ENCODE measurements around the gene DRD5.
A peak's percentile ranks its signal among the peaks of the same experiment; 100 is the strongest.
"Not testable (repeated sequence)": the region's sequence is repeated elsewhere in the genome, so short reads cannot be mapped to it uniquely, and the experiment has no call there.

Gene DRD5

DNA sequence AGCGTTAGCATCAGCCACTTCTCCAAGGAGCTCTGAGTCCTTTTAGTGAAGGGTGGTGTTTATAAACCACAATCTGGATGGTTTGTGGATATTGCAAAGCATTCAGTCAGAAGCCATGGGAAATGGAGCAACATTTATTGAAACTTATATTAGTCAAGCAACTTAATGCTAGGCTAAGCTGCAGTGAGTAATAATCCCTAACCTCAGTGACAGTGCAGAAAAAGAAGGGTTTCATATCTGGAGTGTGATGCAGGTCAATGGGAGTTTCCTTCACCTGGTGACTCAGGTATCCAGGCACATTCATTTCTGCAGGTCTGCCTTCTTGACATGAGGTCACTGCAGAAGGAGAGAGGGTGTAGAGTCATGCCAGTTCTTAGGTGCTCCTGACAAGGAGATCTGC lies 10.4 kb upstream of the DRD5 start:
- Histone ChIP-seq H3K4me1 (ENCODE audit: control insufficient read depth, insufficient read depth, low read length) (no peaks in the 10 kb centered on the region), H3K9me3 (ENCODE audit: control insufficient read depth, insufficient read depth, low read length) (no peaks in the 10 kb centered on the region), H3K27ac (ENCODE audit: low read depth, low read length) (no peak overlapping the region), H3K36me3 (ENCODE audit: control insufficient read depth, insufficient read depth, low read length) (no peaks in the 10 kb centered on the region), H3K27me3 (ENCODE audit: control insufficient read depth, insufficient read depth, low read length) (no peaks in the 10 kb centered on the region), H3K4me3 (ENCODE audit: low read depth, low read length) (no peak overlapping the region), H3K9ac (ENCODE audit: low read depth, low read length) (no peak overlapping the region)

DNA sequence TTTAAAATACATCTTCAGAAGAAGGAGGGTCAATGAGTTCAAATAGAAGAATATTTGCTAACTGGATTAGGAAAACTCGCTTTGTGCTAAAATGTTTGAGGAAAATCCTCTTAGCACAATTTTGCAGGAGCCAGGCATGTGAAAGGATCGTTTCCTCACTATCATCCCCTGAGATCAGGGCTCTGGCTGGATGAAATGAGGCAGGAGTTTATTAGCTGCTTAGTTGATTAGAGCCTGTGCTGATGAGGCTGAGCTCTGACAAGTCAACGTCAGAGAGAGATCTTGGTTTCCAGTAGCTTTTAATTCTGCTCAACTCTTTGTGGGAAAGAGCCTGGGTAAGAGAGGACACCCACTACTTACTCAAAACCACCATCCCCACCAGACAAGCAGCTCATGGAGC lies 8.0 kb upstream of the DRD5 start:
- H3K4me3 ChIP-seq (ENCODE audit: low read depth, low read length) = no peak overlapping the region
- no peak overlapping the region for H3K27ac ChIP-seq (ENCODE audit: low read depth, low read length)
- no peak overlapping the region for H3K9ac ChIP-seq (ENCODE audit: low read depth, low read length)
- no peaks in the 10 kb centered on the region for H3K27me3 ChIP-seq (ENCODE audit: control insufficient read depth, insufficient read depth, low read length)
- H3K9me3 ChIP-seq (ENCODE audit: control insufficient read depth, insufficient read depth, low read length) = no peaks in the 10 kb centered on the region
- no peaks in the 10 kb centered on the region for H3K36me3 ChIP-seq (ENCODE audit: control insufficient read depth, insufficient read depth, low read length)
- no peaks in the 10 kb centered on the region for H3K4me1 ChIP-seq (ENCODE audit: control insufficient read depth, insufficient read depth, low read length)

- H3K4me1 ChIP-seq (ENCODE audit: control insufficient read depth, insufficient read depth, low read length) = no peaks in the 10 kb centered on the region
- H3K36me3 ChIP-seq (ENCODE audit: control insufficient read depth, insufficient read depth, low read length) = no peaks in the 10 kb centered on the region
- H3K9me3 ChIP-seq (ENCODE audit: control insufficient read depth, insufficient read depth, low read length) = no peaks in the 10 kb centered on the region
- no peak overlapping the region for H3K9ac ChIP-seq (ENCODE audit: low read depth, low read length)
- peak overlapping the region; percentile 61 for H3K4me3 ChIP-seq (ENCODE audit: low read depth, low read length)
- H3K27ac ChIP-seq (ENCODE audit: low read depth, low read length) = no peak overlapping the region
- H3K27me3 ChIP-seq (ENCODE audit: control insufficient read depth, insufficient read depth, low read length) = peaks cover 43% of the 10 kb centered on the region
Observed at GRCh38 chr4:9782136-9782436, 652 bp downstream of the DRD5 start.

DNA sequence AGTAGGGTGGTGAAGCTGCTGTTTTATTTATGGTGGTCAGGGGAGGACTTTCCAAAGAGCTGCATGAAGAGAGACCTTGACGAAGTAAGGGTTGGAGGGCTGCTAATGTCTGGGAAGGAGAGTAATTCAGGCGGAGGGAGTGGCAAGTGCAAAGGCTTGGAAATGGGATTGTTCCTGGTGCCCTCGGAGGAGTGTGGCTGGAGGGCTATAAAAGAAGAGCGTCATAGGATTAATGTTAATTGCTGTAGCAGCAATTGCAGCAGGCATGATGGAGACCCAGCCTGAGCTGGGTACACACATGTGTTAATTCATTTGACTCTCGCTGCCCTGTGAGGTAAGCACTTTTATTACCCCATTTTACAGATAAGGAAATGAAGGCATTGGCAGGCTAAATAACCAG lies 4.5 kb downstream of the DRD5 start:
- peaks cover 32% of the 10 kb centered on the region for H3K27me3 ChIP-seq (ENCODE audit: control insufficient read depth, insufficient read depth, low read length)
- H3K4me3 ChIP-seq (ENCODE audit: low read depth, low read length); H3K36me3 ChIP-seq (ENCODE audit: control insufficient read depth, insufficient read depth, low read length); H3K9me3 ChIP-seq (ENCODE audit: control insufficient read depth, insufficient read depth, low read length); H3K27ac ChIP-seq (ENCODE audit: low read depth, low read length); H3K4me1 ChIP-seq (ENCODE audit: control insufficient read depth, insufficient read depth, low read length); H3K9ac ChIP-seq (ENCODE audit: low read depth, low read length): not testable (repeated sequence)

DNA sequence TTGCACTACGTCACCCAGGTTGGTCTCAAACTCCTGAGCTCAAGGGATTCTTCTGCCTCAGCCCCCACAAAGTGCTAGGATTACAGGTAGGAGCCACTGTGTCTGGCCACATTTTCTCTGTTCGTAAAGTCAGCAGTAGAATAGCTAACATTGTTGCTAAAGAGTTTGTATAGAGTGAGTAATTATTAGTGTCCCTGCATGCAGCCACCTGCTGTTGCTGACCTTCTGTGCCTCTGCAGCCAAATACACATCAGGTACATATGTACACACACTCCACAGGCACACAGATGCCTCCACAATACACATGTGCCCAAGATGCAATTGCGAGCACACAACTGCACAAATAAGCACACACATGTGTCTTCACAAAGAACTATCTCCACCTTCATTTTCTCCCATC lies 10.9 kb downstream of the DRD5 start:
- Histone ChIP-seq H3K27ac (ENCODE audit: low read depth, low read length) (no peak overlapping the region), H3K27me3 (ENCODE audit: control insufficient read depth, insufficient read depth, low read length) (peaks cover 2% of the 10 kb centered on the region; the same call in 1 of the 2 replicates), H3K4me1 (ENCODE audit: control insufficient read depth, insufficient read depth, low read length) (no peaks in the 10 kb centered on the region), H3K4me3 (ENCODE audit: low read depth, low read length) (no peak overlapping the region), H3K9ac (ENCODE audit: low read depth, low read length) (no peak overlapping the region), H3K36me3 (ENCODE audit: control insufficient read depth, insufficient read depth, low read length) (no peaks in the 10 kb centered on the region), H3K9me3 (ENCODE audit: control insufficient read depth, insufficient read depth, low read length) (no peaks in the 10 kb centered on the region)

GRCh38 chr4:9796641-9797040 lies 15.2 kb downstream of the DRD5 start:
- H3K27ac ChIP-seq (ENCODE audit: low read depth, low read length); H3K4me3 ChIP-seq (ENCODE audit: low read depth, low read length); H3K4me1 ChIP-seq (ENCODE audit: control insufficient read depth, insufficient read depth, low read length); H3K9me3 ChIP-seq (ENCODE audit: control insufficient read depth, insufficient read depth, low read length); H3K9ac ChIP-seq (ENCODE audit: low read depth, low read length); H3K27me3 ChIP-seq (ENCODE audit: control insufficient read depth, insufficient read depth, low read length); H3K36me3 ChIP-seq (ENCODE audit: control insufficient read depth, insufficient read depth, low read length): not testable (repeated sequence)

DNA sequence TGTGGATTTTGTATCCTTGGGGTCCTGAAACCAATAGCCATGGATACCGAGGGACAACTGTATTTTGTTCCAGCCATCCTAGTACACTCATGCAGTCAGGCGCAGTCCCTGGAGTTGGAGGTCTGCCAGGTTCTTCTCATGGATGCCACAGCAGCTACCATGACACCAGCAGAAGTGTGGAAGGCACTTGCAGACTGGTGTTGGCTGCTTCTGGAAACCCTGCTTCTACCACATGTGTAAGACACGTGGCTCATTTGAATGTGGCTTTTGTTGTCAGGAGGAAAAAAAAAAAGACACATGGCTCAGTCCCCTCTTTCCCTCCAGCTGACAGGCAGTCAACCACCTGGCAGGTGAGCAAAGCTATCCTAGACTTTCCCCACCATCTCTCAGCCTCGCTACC lies 19.4 kb downstream of the DRD5 start:
- H3K9ac ChIP-seq (ENCODE audit: low read depth, low read length) = no peak overlapping the region
- H3K4me3 ChIP-seq (ENCODE audit: low read depth, low read length) = no peak overlapping the region
- no peak overlapping the region for H3K27ac ChIP-seq (ENCODE audit: low read depth, low read length)
- H3K27me3 ChIP-seq (ENCODE audit: control insufficient read depth, insufficient read depth, low read length) = no peaks in the 10 kb centered on the region
- no peaks in the 10 kb centered on the region for H3K4me1 ChIP-seq (ENCODE audit: control insufficient read depth, insufficient read depth, low read length)
- H3K36me3 ChIP-seq (ENCODE audit: control insufficient read depth, insufficient read depth, low read length) = no peaks in the 10 kb centered on the region
- H3K9me3 ChIP-seq (ENCODE audit: control insufficient read depth, insufficient read depth, low read length) = no peaks in the 10 kb centered on the region

- no peaks in the 10 kb centered on the region for H3K9me3 ChIP-seq (ENCODE audit: control insufficient read depth, insufficient read depth, low read length)
- no peak overlapping the region for H3K27ac ChIP-seq (ENCODE audit: low read depth, low read length)
- H3K4me1 ChIP-seq (ENCODE audit: control insufficient read depth, insufficient read depth, low read length) = no peaks in the 10 kb centered on the region
- H3K9ac ChIP-seq (ENCODE audit: low read depth, low read length) = no peak overlapping the region
- no peaks in the 10 kb centered on the region for H3K36me3 ChIP-seq (ENCODE audit: control insufficient read depth, insufficient read depth, low read length)
- H3K27me3 ChIP-seq (ENCODE audit: control insufficient read depth, insufficient read depth, low read length) = no peaks in the 10 kb centered on the region
- no peak overlapping the region for H3K4me3 ChIP-seq (ENCODE audit: low read depth, low read length)
Observed at GRCh38 chr4:9804918-9805317, 23.5 kb downstream of the DRD5 start.

GRCh38 chr4:9808077-9808476 lies 26.6 kb downstream of the DRD5 start:
- Histone ChIP-seq H3K36me3 (ENCODE audit: control insufficient read depth, insufficient read depth, low read length) (no peaks in the 10 kb centered on the region), H3K4me1 (ENCODE audit: control insufficient read depth, insufficient read depth, low read length) (no peaks in the 10 kb centered on the region), H3K9me3 (ENCODE audit: control insufficient read depth, insufficient read depth, low read length) (no peaks in the 10 kb centered on the region), H3K27ac (ENCODE audit: low read depth, low read length) (no peak overlapping the region), H3K27me3 (ENCODE audit: control insufficient read depth, insufficient read depth, low read length) (no peaks in the 10 kb centered on the region), H3K9ac (ENCODE audit: low read depth, low read length) (no peak overlapping the region), H3K4me3 (ENCODE audit: low read depth, low read length) (no peak overlapping the region)

GRCh38 chr4:9811806-9812205 lies 30.4 kb downstream of the DRD5 start:
- H3K9ac ChIP-seq (ENCODE audit: low read depth, low read length) = no peak overlapping the region
- H3K9me3 ChIP-seq (ENCODE audit: control insufficient read depth, insufficient read depth, low read length) = no peaks in the 10 kb centered on the region
- H3K27me3 ChIP-seq (ENCODE audit: control insufficient read depth, insufficient read depth, low read length) = no peaks in the 10 kb centered on the region
- no peak overlapping the region for H3K27ac ChIP-seq (ENCODE audit: low read depth, low read length)
- H3K4me3 ChIP-seq (ENCODE audit: low read depth, low read length) = no peak overlapping the region
- H3K4me1 ChIP-seq (ENCODE audit: control insufficient read depth, insufficient read depth, low read length) = no peaks in the 10 kb centered on the region
- no peaks in the 10 kb centered on the region for H3K36me3 ChIP-seq (ENCODE audit: control insufficient read depth, insufficient read depth, low read length)

GRCh38 chr4:9812501-9813340 lies 31.3 kb downstream of the DRD5 start:
- Histone ChIP-seq H3K9ac (ENCODE audit: low read depth, low read length) (no peak overlapping the region), H3K36me3 (ENCODE audit: control insufficient read depth, insufficient read depth, low read length) (no peaks in the 10 kb centered on the region), H3K27me3 (ENCODE audit: control insufficient read depth, insufficient read depth, low read length) (no peaks in the 10 kb centered on the region), H3K4me1 (ENCODE audit: control insufficient read depth, insufficient read depth, low read length) (no peaks in the 10 kb centered on the region), H3K27ac (ENCODE audit: low read depth, low read length) (no peak overlapping the region), H3K4me3 (ENCODE audit: low read depth, low read length) (no peak overlapping the region), H3K9me3 (ENCODE audit: control insufficient read depth, insufficient read depth, low read length) (no peaks in the 10 kb centered on the region)

All from HUES48 (cell line).